GM12878 (cell line): ENCODE measurements around the gene FBXO5.

Experiments
- POLR2A ChIP-seq: IDR thresholded peaks from 2 replicates; pipeline ENCODE4 v1.6.1; 2011; ENCODE audit warnings: low read depth, mild to moderate bottlenecking, low read length
- POLR2AphosphoS5 ChIP-seq: IDR thresholded peaks from 2 replicates; pipeline ENCODE4 v1.6.1; 2011; ENCODE audit warnings: mild to moderate bottlenecking, low read length, inconsistent platforms
- RAD21 ChIP-seq: IDR thresholded peaks from 2 replicates; pipeline ENCODE4 v1.6.1; 2011; ENCODE audit warnings: mild to moderate bottlenecking, low read depth, low read length, moderate library complexity; ENCODE audit not compliant: insufficient read depth
- ZBTB33 ChIP-seq: fragments of 450-650 bp; IDR thresholded peaks from 2 replicates; pipeline ENCODE4 v1.6.1; 2017; ENCODE audit warnings: mild to moderate bottlenecking
- ZBTB40 ChIP-seq: fragments of 450-650 bp; IDR thresholded peaks from 2 replicates; pipeline ENCODE4 v1.6.1; 2016; ENCODE audit warnings: mild to moderate bottlenecking, moderate library complexity, borderline replicate concordance
- ZNF217 ChIP-seq: fragments of 450-650 bp; IDR thresholded peaks from 2 replicates; pipeline ENCODE4 v1.6.1; 2017; ENCODE audit warnings: antibody characterized with exemption, mild to moderate bottlenecking
- ZNF274 ChIP-seq: IDR thresholded peaks from one replicate; pipeline ENCODE4 v1.8.0; 2011; ENCODE audit not compliant: insufficient read length, insufficient read depth
- TF ChIP-seq, protein P1 (sequence below), 3 experiments: IDR thresholded peaks in 2 of 3; conservative IDR thresholded peaks in 1 of 3; 2 replicates each; pipeline ENCODE4 v1.5.1; 2011; ENCODE audit warnings: low read depth in 3 of 3, low read length in 3 of 3, mild to moderate bottlenecking in 3 of 3, control low read depth in 2 of 3, moderate library complexity in 2 of 3, inconsistent platforms in 1 of 3, mixed read lengths in 1 of 3; ENCODE audit not compliant: control insufficient read depth in 2 of 3, insufficient read depth in 1 of 3; ENCODE audit errors: extremely low read depth in 1 of 3
- TF ChIP-seq, protein P2 (sequence below): IDR thresholded peaks from 2 replicates; pipeline ENCODE4 v1.6.1; 2012; ENCODE audit warnings: low read depth, low read length, improper control_type of control experiment

GRCh38 chr6:153031335-153031955, 48.6 kb upstream of the FBXO5 start:
- TF ChIP-seq, protein P1, sequence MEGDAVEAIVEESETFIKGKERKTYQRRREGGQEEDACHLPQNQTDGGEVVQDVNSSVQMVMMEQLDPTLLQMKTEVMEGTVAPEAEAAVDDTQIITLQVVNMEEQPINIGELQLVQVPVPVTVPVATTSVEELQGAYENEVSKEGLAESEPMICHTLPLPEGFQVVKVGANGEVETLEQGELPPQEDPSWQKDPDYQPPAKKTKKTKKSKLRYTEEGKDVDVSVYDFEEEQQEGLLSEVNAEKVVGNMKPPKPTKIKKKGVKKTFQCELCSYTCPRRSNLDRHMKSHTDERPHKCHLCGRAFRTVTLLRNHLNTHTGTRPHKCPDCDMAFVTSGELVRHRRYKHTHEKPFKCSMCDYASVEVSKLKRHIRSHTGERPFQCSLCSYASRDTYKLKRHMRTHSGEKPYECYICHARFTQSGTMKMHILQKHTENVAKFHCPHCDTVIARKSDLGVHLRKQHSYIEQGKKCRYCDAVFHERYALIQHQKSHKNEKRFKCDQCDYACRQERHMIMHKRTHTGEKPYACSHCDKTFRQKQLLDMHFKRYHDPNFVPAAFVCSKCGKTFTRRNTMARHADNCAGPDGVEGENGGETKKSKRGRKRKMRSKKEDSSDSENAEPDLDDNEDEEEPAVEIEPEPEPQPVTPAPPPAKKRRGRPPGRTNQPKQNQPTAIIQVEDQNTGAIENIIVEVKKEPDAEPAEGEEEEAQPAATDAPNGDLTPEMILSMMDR (IDR thresholded peaks at IDR 0.05 in 2 of 3, conservative IDR thresholded peaks at IDR 0.05 in 1 of 3; ENCODE audit: control insufficient read depth in 2 of 3, extremely low read depth in 1 of 3, insufficient read depth in 1 of 3, low read depth in 3 of 3, low read length in 3 of 3) = no peak
- TF ChIP-seq POLR2A (no peak), ZNF217 (no peak), POLR2AphosphoS5 (no peak), ZNF274 (no peak), ZBTB33 (no peak), ZBTB40 (no peak), RAD21 (no peak)
- TF ChIP-seq, protein P2, sequence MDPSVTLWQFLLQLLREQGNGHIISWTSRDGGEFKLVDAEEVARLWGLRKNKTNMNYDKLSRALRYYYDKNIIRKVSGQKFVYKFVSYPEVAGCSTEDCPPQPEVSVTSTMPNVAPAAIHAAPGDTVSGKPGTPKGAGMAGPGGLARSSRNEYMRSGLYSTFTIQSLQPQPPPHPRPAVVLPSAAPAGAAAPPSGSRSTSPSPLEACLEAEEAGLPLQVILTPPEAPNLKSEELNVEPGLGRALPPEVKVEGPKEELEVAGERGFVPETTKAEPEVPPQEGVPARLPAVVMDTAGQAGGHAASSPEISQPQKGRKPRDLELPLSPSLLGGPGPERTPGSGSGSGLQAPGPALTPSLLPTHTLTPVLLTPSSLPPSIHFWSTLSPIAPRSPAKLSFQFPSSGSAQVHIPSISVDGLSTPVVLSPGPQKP = no peak
